Stimulated activated CD4-positive, alpha-beta T cell treated with anti-CD3 and anti-CD28 coated beads, Interleukin-4, amount 100 ng/mL, for 48 hours (primary cell): ENCODE results near the gene ZC3H7B.
A peak's percentile ranks its signal among the peaks of the same experiment; 100 is the strongest.
"Not testable (repeated sequence)": the region's sequence is repeated elsewhere in the genome, so short reads cannot be mapped to it uniquely, and the experiment has no call there.

Source experiments
- DNase-seq, 2 donors: peaks; one replicate each; pipeline ENCODE4 v3.0.0-alpha.2; 2020; ENCODE audit warnings: low read depth in 2 of 2

Gene ZC3H7B

GRCh38 chr22:41381329-41382097 lies 80.2 kb downstream of the ZC3H7B start, which contains the start of gene TEF:
Gene TEF, plus strand, starts transcription at chr22:41381942. Its CDS starts 103 bp downstream, at chr22:41382045.
- peak; percentile 96 to 98 for DNase-seq

- peak; percentile 49 to 52 for DNase-seq
Observed at GRCh38 chr22:41382098-41382578, 80.8 kb downstream of the ZC3H7B start.

- no peak for DNase-seq
Observed at GRCh38 chr22:41382610-41383009, 81.3 kb downstream of the ZC3H7B start.

- DNase-seq: no peak
Observed at GRCh38 chr22:41383085-41383484, 81.8 kb downstream of the ZC3H7B start.

GRCh38 chr22:41384128-41384527 lies 82.8 kb downstream of the ZC3H7B start:
- DNase-seq: no peak

GRCh38 chr22:41387341-41387740 lies 86.0 kb downstream of the ZC3H7B start:
- DNase-seq: no peak

- no peak for DNase-seq
Observed at GRCh38 chr22:41394012-41394356, 92.7 kb downstream of the ZC3H7B start.

- no peak for DNase-seq
Observed at GRCh38 chr22:41395531-41396240, 94.4 kb downstream of the ZC3H7B start.

- no peak for DNase-seq
Observed at GRCh38 chr22:41397143-41397811, 96.0 kb downstream of the ZC3H7B start.

- no peak for DNase-seq
Observed at GRCh38 chr22:41398921-41399320, 97.6 kb downstream of the ZC3H7B start.

GRCh38 chr22:41401781-41402648 lies 100.7 kb downstream of the ZC3H7B start:
- DNase-seq: no peak

- DNase-seq: not testable (repeated sequence)
Observed at GRCh38 chr22:41402851-41403250, 101.5 kb downstream of the ZC3H7B start.

- DNase-seq: peak; percentile 78 to 81
Observed at GRCh38 chr22:41403532-41404318, 102.4 kb downstream of the ZC3H7B start.

- DNase-seq: no peak
Observed at GRCh38 chr22:41405588-41405987, 104.3 kb downstream of the ZC3H7B start.

- no peak for DNase-seq
Observed at GRCh38 chr22:41406410-41406809, 105.1 kb downstream of the ZC3H7B start.

- DNase-seq: no peak
Observed at GRCh38 chr22:41407433-41407832, 106.1 kb downstream of the ZC3H7B start.

GRCh38 chr22:41408665-41409064 lies 107.3 kb downstream of the ZC3H7B start:
- DNase-seq: no peak
